H1 (cell line): Measurements from ENCODE around the gene WNT1. TPM values are rescaled to one million over a fixed set of nuclear protein-coding genes. Genes with fewer than 3 reads are reported as not detected.

Source experiments
- CTCF ChIA-PET: fragments of 300-600 bp; sonication (Branson Sonifier 250); formaldehyde crosslinking; loops from one replicate; lab custom pipeline; 2021; ENCODE audit not compliant: partially characterized antibody; lab: Charles Lee
- POLR2A ChIA-PET: fragments of 300-600 bp; sonication (Branson Sonifier 250); formaldehyde crosslinking; loops from one replicate; lab custom pipeline; 2021; ENCODE audit warnings: inconsistent platforms; ENCODE audit not compliant: partially characterized antibody; lab: Charles Lee
- DNase-seq, 2 experiments: peaks; one replicate each; pipeline versions ENCODE4 v3.0.0 to v3.0.0-alpha.2; 2010 to 2022; ENCODE audit warnings: low spot score in 2 of 2, low read depth in 1 of 2, mixed read lengths in 1 of 2
- FAIRE-seq: peaks from 2 replicates; lab custom pipeline; 2011; peaks lifted over from hg19 to GRCh38; lab: Jason Lieb, UNC
- H2AFZ ChIP-seq: 2 replicates; pipeline ENCODE4 v1.8.1; 2012; ENCODE audit warnings: low read length, inconsistent platforms
- H2AK5ac ChIP-seq: 2 replicates; pipeline ENCODE4 v1.6.1; 2013; ENCODE audit warnings: low read depth, low read length
- H2BK120ac ChIP-seq: replicated peaks from 2 replicates; pipeline ENCODE3; 2013; ENCODE audit warnings: low read depth, low read length, inconsistent platforms
- H2BK12ac ChIP-seq: 2 replicates; pipeline ENCODE4 v1.6.1; 2013; ENCODE audit warnings: low read depth, low read length
- H2BK15ac ChIP-seq: 2 replicates; pipeline ENCODE4 v1.6.1; 2013; ENCODE audit warnings: low read length
- H2BK20ac ChIP-seq: 2 replicates; pipeline ENCODE4 v1.6.1; 2013; ENCODE audit warnings: low read length
- H2BK5ac ChIP-seq: 2 replicates; pipeline ENCODE4 v1.6.1; 2013; ENCODE audit warnings: low read depth, low read length
- H3K14ac ChIP-seq: 2 replicates; pipeline ENCODE4 v1.6.1; 2013; ENCODE audit warnings: inconsistent platforms; ENCODE audit not compliant: insufficient read length
- H3K18ac ChIP-seq: 2 replicates; pipeline ENCODE4 v1.6.1; 2013; ENCODE audit warnings: low read length; ENCODE audit errors: extremely low read depth
- H3K23ac ChIP-seq: 2 replicates; pipeline ENCODE4 v1.6.1; 2013; ENCODE audit warnings: inconsistent platforms; ENCODE audit not compliant: insufficient read length
- H3K23me2 ChIP-seq: 2 replicates; pipeline ENCODE4 v1.6.1; 2013; ENCODE audit warnings: low read depth, low read length
- H3K27ac ChIP-seq: 2 replicates; pipeline ENCODE4 v1.6.1; 2011; ENCODE audit warnings: low read depth, low read length, inconsistent platforms
- H3K27me3 ChIP-seq, 4 experiments: replicated peaks in 1 of 4; 1 replicate in 1 of 4; 2 replicates in 3 of 4; pipeline versions ENCODE4 v1.6.1 to v1.8.1; 2011 to 2013; ENCODE audit warnings: low read length in 3 of 4, mild to moderate bottlenecking in 3 of 4, inconsistent platforms in 2 of 4, mixed read lengths in 2 of 4, moderate library complexity in 1 of 4; ENCODE audit not compliant: control insufficient read depth in 3 of 4, insufficient read depth in 3 of 4; ENCODE audit errors: extremely low read depth in 1 of 4
- H3K36me3 ChIP-seq, 4 experiments: 2 replicates each; pipeline versions ENCODE4 v1.6.1 to v1.8.1; 2011 to 2013; ENCODE audit warnings: mild to moderate bottlenecking in 4 of 4, low read length in 3 of 4, moderate library complexity in 2 of 4, control low read depth in 1 of 4, inconsistent platforms in 1 of 4; ENCODE audit not compliant: insufficient read depth in 4 of 4, control insufficient read depth in 2 of 4
- H3K4ac ChIP-seq: replicated peaks from 2 replicates; pipeline ENCODE3; 2013; ENCODE audit warnings: low read length, low read depth, mixed read lengths, inconsistent platforms; ENCODE audit not compliant: insufficient read length
- H3K4me1 ChIP-seq, 4 experiments: replicated peaks in 1 of 4; 1 replicate in 1 of 4; 2 replicates in 3 of 4; pipeline versions ENCODE4 v1.6.1 to v1.8.1; 2011 to 2013; ENCODE audit warnings: low read length in 3 of 4, inconsistent platforms in 2 of 4, mixed read lengths in 1 of 4; ENCODE audit not compliant: insufficient read depth in 4 of 4, control insufficient read depth in 3 of 4
- H3K4me2 ChIP-seq, 2 experiments: 2 replicates each; pipeline versions ENCODE4 v1.6.1 to v1.8.1; 2011 to 2013; ENCODE audit warnings: low read depth in 2 of 2, low read length in 2 of 2, control low read depth in 1 of 2, inconsistent platforms in 1 of 2, mild to moderate bottlenecking in 1 of 2; ENCODE audit not compliant: insufficient read depth in 1 of 2
- H3K4me3 ChIP-seq, 4 experiments: fragments of 200-600, 300-600 bp in 1 of 4; sonication (generic), shearing (Covaris generic), sonication (Bioruptor Twin) in 1 of 4; 2 replicates each; pipeline versions ENCODE4 v1.5.1 to v1.8.1; 2011 to 2016; ENCODE audit warnings: low read length in 4 of 4, low read depth in 3 of 4, control low read depth in 2 of 4, inconsistent platforms in 2 of 4, mild to moderate bottlenecking in 2 of 4, mixed read lengths in 1 of 4, moderate library complexity in 1 of 4; ENCODE audit not compliant: insufficient read depth in 2 of 4; ENCODE audit errors: extremely low read depth in 1 of 4
- H3K56ac ChIP-seq: replicated peaks from 2 replicates; pipeline ENCODE3; 2013; ENCODE audit warnings: low read depth, mild to moderate bottlenecking, mixed read lengths, low read length, inconsistent platforms; ENCODE audit not compliant: insufficient read length
- H3K79me1 ChIP-seq: 2 replicates; pipeline ENCODE4 v1.6.1; 2013; ENCODE audit warnings: low read depth, low read length, control low read depth
- H3K79me2 ChIP-seq, 2 experiments: 2 replicates each; pipeline versions ENCODE4 v1.6.1 to v1.8.1; 2012 to 2013; ENCODE audit warnings: low read length in 2 of 2, mild to moderate bottlenecking in 2 of 2, inconsistent platforms in 1 of 2; ENCODE audit not compliant: insufficient read depth in 2 of 2, control insufficient read depth in 1 of 2
- H3K9ac ChIP-seq, 4 experiments: replicated peaks in 1 of 4; 1 replicate in 1 of 4; 2 replicates in 3 of 4; pipeline versions ENCODE4 v1.6.1 to v1.8.1; 2011 to 2013; ENCODE audit warnings: low read depth in 3 of 4, low read length in 3 of 4, control low read depth in 2 of 4, mild to moderate bottlenecking in 2 of 4, moderate library complexity in 2 of 4, inconsistent platforms in 1 of 4; ENCODE audit errors: extremely low read depth in 1 of 4
- H3K9me3 ChIP-seq, 2 experiments: 2 replicates each; pipeline versions ENCODE4 v1.6.1 to v1.8.1; 2012 to 2013; ENCODE audit warnings: mild to moderate bottlenecking in 2 of 2, moderate library complexity in 2 of 2, control low read depth in 1 of 2, inconsistent platforms in 1 of 2, low read depth in 1 of 2, low read length in 1 of 2, mixed read lengths in 1 of 2; ENCODE audit not compliant: insufficient read depth in 2 of 2
- H4K20me1 ChIP-seq, 2 experiments: replicated peaks in 1 of 2; 2 replicates each; pipeline versions ENCODE3 to v1.8.1; 2011 to 2013; ENCODE audit warnings: inconsistent platforms in 2 of 2, low read length in 2 of 2, mild to moderate bottlenecking in 1 of 2; ENCODE audit not compliant: insufficient read depth in 2 of 2, control insufficient read depth in 1 of 2
- H4K5ac ChIP-seq: 2 replicates; pipeline ENCODE4 v1.6.1; 2013; ENCODE audit warnings: low read length, low read depth, mixed read lengths, inconsistent platforms; ENCODE audit not compliant: insufficient read length
- H4K8ac ChIP-seq: 2 replicates; pipeline ENCODE4 v1.8.0; 2013; ENCODE audit warnings: mild to moderate bottlenecking, moderate library complexity, low read length, inconsistent platforms; ENCODE audit not compliant: insufficient read depth; ENCODE audit errors: extremely low read depth
- H4K91ac ChIP-seq: replicated peaks from 2 replicates; pipeline ENCODE3; 2013; ENCODE audit warnings: low read length, mixed read lengths, inconsistent platforms; ENCODE audit not compliant: insufficient read length
- CTBP2 ChIP-seq: IDR thresholded peaks from 2 replicates; pipeline ENCODE4 v1.7.0; 2011; ENCODE audit warnings: borderline replicate concordance, mild to moderate bottlenecking, moderate library complexity, mixed read lengths, low read length; ENCODE audit not compliant: insufficient read depth, insufficient read length
- KDM1A ChIP-seq: fragments of 200-600, 300-600 bp; sonication (generic); IDR thresholded peaks from 2 replicates; pipeline ENCODE4 v1.7.1; 2016; ENCODE audit warnings: mild to moderate bottlenecking, low read length, borderline replicate concordance
- NANOG ChIP-seq: IDR thresholded peaks from 2 replicates; pipeline ENCODE4 v1.6.1; 2011; ENCODE audit warnings: low read length, low read depth, mild to moderate bottlenecking, inconsistent platforms; ENCODE audit not compliant: insufficient read depth, poor library complexity, severe bottlenecking
- SAP30 ChIP-seq: fragments of 300-600 bp; sonication (generic); IDR thresholded peaks from 2 replicates; pipeline ENCODE4 v1.7.1; 2012; ENCODE audit warnings: low read length, moderate library complexity, mild to moderate bottlenecking, inconsistent platforms; ENCODE audit not compliant: insufficient read depth, insufficient replicate concordance
- SUZ12 ChIP-seq: fragments of 200-600 bp; sonication (generic); IDR thresholded peaks from 2 replicates; pipeline ENCODE4 v1.6.1; 2012; ENCODE audit warnings: mild to moderate bottlenecking, inconsistent platforms, low read length, moderate library complexity, mixed read lengths
- YY1 ChIP-seq: IDR thresholded peaks from 2 replicates; pipeline ENCODE4 v1.6.1; 2011; ENCODE audit warnings: low read depth, mild to moderate bottlenecking, low read length
- WGBS, 2 experiments: shearing (Covaris generic) in 1 of 2; methylation state at CpG; one replicate each; pipeline versions ENCODE4 v1.1.6 to v1.1.7; 2013 to 2015; ENCODE audit warnings: low lambda C conversion rate in 2 of 2, mixed read lengths in 2 of 2, inconsistent platforms in 1 of 2, low coverage in 1 of 2, missing lambda C conversion rate in 1 of 2; ENCODE audit not compliant: insufficient replicate concordance in 2 of 2, insufficient coverage in 1 of 2, insufficient read length in 1 of 2; ENCODE audit errors: extremely low coverage in 1 of 2, missing lambda C conversion rate in 1 of 2; 5-methylcytosine and 5-hydroxymethylcytosine counted together
- polyA plus RNA-seq, 7 experiments: library from polyadenylated mRNA; depleted of rRNA in 3 of 7; stranded (reverse) in 5 of 7; unstranded in 2 of 7; fragments of >200 nt in 5 of 7; fragments of 200-250 nt in 2 of 7; gene quantifications; 1 replicate in 5 of 7; 2 replicates in 1 of 7; 4 replicates in 1 of 7; pipeline versions ENCODE4 v1.2.1 to v1.2.3, GENCODE V29; 2011 to 2013; ENCODE audit warnings: missing spikeins in 2 of 7, mixed read lengths in 2 of 7
- total RNA-seq: library from RNA; stranded (reverse); fragmentation: NEBNext Ultra II Directional; extraction: Animal tissue kit (Norgen Biotek cat#: 25700); gene quantifications from 2 replicates; pipeline ENCODE4 v1.2.1, GENCODE V29; 2021

Gene WNT1
- total and polyA plus RNA-seq, 2 of the 8 experiments (the other 6 are each of a cell fraction or from before 2014, with no cell fraction given) = not detected

DNA sequence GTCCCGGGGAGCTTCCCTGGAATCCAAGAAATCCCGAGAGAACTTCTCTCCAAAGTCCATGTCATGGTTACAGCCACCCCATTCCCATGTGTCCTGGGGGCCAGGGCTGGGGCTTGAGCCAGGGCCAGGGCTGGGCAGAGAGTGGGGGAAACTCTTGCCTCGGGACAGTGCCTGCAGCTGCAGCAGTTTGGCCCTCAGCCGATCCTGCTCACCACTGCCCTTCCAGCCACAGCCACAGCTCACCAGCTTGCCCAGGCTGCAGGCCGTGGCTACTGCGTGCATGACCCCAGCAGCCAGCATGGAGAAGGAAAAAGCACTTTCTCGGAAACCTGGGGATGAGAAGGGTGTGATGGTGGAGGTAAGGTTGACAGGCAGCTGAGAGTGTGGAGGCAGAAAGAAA, 10.1 kb upstream of the WNT1 start:
- peak overlapping the region; percentile 87 to 96; a peak in 3 of 4 replicates for H3K4me2 ChIP-seq
- no peak for TF ChIP-seq CTBP2
- no peak for TF ChIP-seq NANOG
- 0 out of 2 replicates have a peak, but pooled peaks have one; percentile 22 for TF ChIP-seq SUZ12
- no peak for TF ChIP-seq YY1
- TF ChIP-seq KDM1A = no peak
- TF ChIP-seq SAP30 = no peak
- TF ChIP-seq, all 59 proteins: peak for 1
- Histone ChIP-seq H2AK5ac (no peak overlapping the region), H3K4me3 (peak overlapping the region in 1 of 4 experiments; percentile 56; a peak in 2 of 8 replicates), H2BK20ac (0 out of 2 replicates have a peak overlapping the region, but pooled peaks have one; percentile 6), H2BK15ac (peak overlapping the region; percentile 20), H2BK5ac (no peak overlapping the region), H3K14ac (no peak overlapping the region), H4K8ac (no peak overlapping the region), H4K20me1 (peaks cover 0 to 6% of the 10 kb centered on the region in 2 experiments), H4K91ac (peak overlapping the region; percentile 72), H3K23me2 (peaks cover 7% of the 10 kb centered on the region), H2BK120ac (no peak overlapping the region), H3K27ac (no peak overlapping the region), H3K4ac (no peak overlapping the region), H3K9me3 (no peaks in the 10 kb centered on the region), H3K56ac (no peak overlapping the region), H3K18ac (peak overlapping the region; percentile 85), H3K9ac (no peak overlapping the region), H4K5ac (no peak overlapping the region), H3K4me1 (peaks cover 39 to 52% (median 45%) of the 10 kb centered on the region in 4 experiments), H3K79me1 (no peaks in the 10 kb centered on the region), H3K36me3 (no peaks in the 10 kb centered on the region), H2BK12ac (peak overlapping the region; percentile 86; the same call in 1 of the 2 replicates), H3K23ac (no peak overlapping the region), H3K79me2 (no peaks in the 10 kb centered on the region), H2AFZ (no peak overlapping the region), H3K27me3 (peaks cover 35 to 63% (median 60%) of the 10 kb centered on the region in 4 experiments)
- FAIRE-seq (no peak), DNase-seq (no peak)
- POLR2A ChIA-PET = interaction anchor here (1.3 to 6.9 kb wide), 7 partner anchors 11 to 153 kb away, joined by 3 to 65 read pairs (median 7); partner anchors contain the start of genes ARF3, FKBP11 and WNT1
- 49% methylated on average over 7 of the region's 7 CpGs; no CpG with 5 or more reads in 1 of the 2 experiments for WGBS, 2 experiments
- CTCF ChIA-PET = interaction anchor here (0.6 to 40.8 kb wide), 11 partner anchors 8 to 157 kb away, joined by 3 to 1336 read pairs (median 5); partner anchors contain the start of genes ARF3, DDN and WNT1
